ENCODE results near the gene SAA2.

GRCh38 chr11:18204220-18204619 is 44.2 kb downstream of the SAA2 start:
- TF ChIP-seq CTCF (IDR thresholded peaks at IDR 0.05; ENCODE audit: low read depth, low read length, missing input control) (no peak), ZBTB33 (IDR thresholded peaks at IDR 0.05) (no peak), RAD21 (IDR thresholded peaks at IDR 0.05) (no peak), TAF1 (conservative IDR thresholded peaks at IDR 0.05) (no peak), EGR1 (IDR thresholded peaks at IDR 0.05; ENCODE audit: low read depth in 2 of 2) (no peak), SP1 (IDR thresholded peaks at IDR 0.05) (no peak)

Measured in liver (tissue), 3 donors.